MCF 10A (cell line): ENCODE data around the gene SLC2A6. TPM values are rescaled to one million over a fixed set of nuclear protein-coding genes. Genes with fewer than 3 reads are reported as not detected.

ENCODE experiments used
- BruUV-seq: library from RNA; stranded (reverse); fragments of 400-500 nt; replicated peaks from 2 replicates; lab custom pipeline; 2021; lab: Mats Ljungman, UMichigan
- CTCF ChIA-PET: fragments of 300-600 bp; sonication (Branson Sonifier 250); formaldehyde crosslinking; extraction: SDS; loops from one replicate; lab custom pipeline; 2021; ENCODE audit warnings: antibody characterized with exemption, inconsistent platforms; lab: Yijun Ruan, JAX
- POLR2A ChIA-PET: fragments of 300-600, 350-650 bp; sonication (Branson Sonifier 250); formaldehyde crosslinking; extraction: SDS; loops from one replicate; lab custom pipeline; 2020; ENCODE audit warnings: antibody characterized with exemption, inconsistent platforms; lab: Yijun Ruan, JAX
- DNase-seq: peaks from one replicate; pipeline ENCODE4 v3.0.0-alpha.2; 2018; ENCODE audit not compliant: unreplicated experiment
- H3K27ac Mint-ChIP-seq: one replicate; pipeline ENCODE4 v1.8.0; 2022; ENCODE audit warnings: mild to moderate bottlenecking, low read depth, mixed read lengths; ENCODE audit not compliant: unreplicated experiment
- H3K27me3 Mint-ChIP-seq: one replicate; pipeline ENCODE4 v1.8.0; 2022; ENCODE audit warnings: mixed read lengths; ENCODE audit not compliant: insufficient read depth, unreplicated experiment
- H3K36me3 Mint-ChIP-seq: one replicate; pipeline ENCODE4 v1.8.0; 2022; ENCODE audit warnings: mild to moderate bottlenecking, moderate library complexity, mixed read lengths; ENCODE audit not compliant: insufficient read depth, unreplicated experiment
- H3K4me1 Mint-ChIP-seq: one replicate; pipeline ENCODE4 v1.8.0; 2022; ENCODE audit warnings: mixed read lengths; ENCODE audit not compliant: insufficient read depth, unreplicated experiment
- H3K4me3 Mint-ChIP-seq: one replicate; pipeline ENCODE4 v1.8.0; 2022; ENCODE audit warnings: mild to moderate bottlenecking, moderate library complexity, mixed read lengths; ENCODE audit not compliant: unreplicated experiment
- H3K9me3 Mint-ChIP-seq: one replicate; pipeline ENCODE4 v1.8.0; 2022; ENCODE audit warnings: mixed read lengths; ENCODE audit not compliant: unreplicated experiment
- CTCF ChIP-seq: fragments of 200-600 bp; IDR thresholded peaks from one replicate; pipeline ENCODE4 v1.8.0; 2022; ENCODE audit warnings: antibody characterized with exemption, mild to moderate bottlenecking; ENCODE audit not compliant: unreplicated experiment
- intact Hi-C: fragments of 100-400 bp; cut with micrococcal nuclease; formaldehyde crosslinking; loops from 2 replicates; pipeline ENCODE4 v1.14.1; 2022
- total RNA-seq: library from RNA; stranded (reverse); gene quantifications from 2 replicates; pipeline ENCODE4 v1.2.3, GENCODE V29; 2022

The SLC2A6 gene
- total RNA-seq, 1 experiment from 2014 or later = 0.42 TPM

- POLR2A ChIA-PET = no interaction called here
These were observed 57.0 kb downstream of the SLC2A6 start, which contains the start of gene ADAMTS13 for GRCh38 chr9:133421615-133422542. Gene ADAMTS13, plus strand, starts transcription at chr9:133422367. Its CDS starts 77 bp downstream, at chr9:133422444.

More at GRCh38 chr9:133421615-133422542, 57.0 kb downstream of the SLC2A6 start, which contains the start of gene ADAMTS13:
- no TSS peak for BruUV-seq
- no peak for TF ChIP-seq CTCF
- Mint-ChIP-seq H3K9me3 (no peaks in the 10 kb centered on the region), H3K4me3 (no peak within 1 kb of the TSS), H3K27ac (peak within 1 kb of the TSS; percentile 31), H3K27me3 (peaks cover 27% of the 10 kb centered on the region), H3K4me1 (peaks cover 7% of the 10 kb centered on the region), H3K36me3 (no peaks in the 10 kb centered on the region)
- CTCF ChIA-PET = interaction anchor here (0.6 kb wide), 1 partner anchor 175 kb away, joined by 4 read pairs; no protein-coding TSS in a partner anchor
- no peak for DNase-seq
- intact Hi-C loops = no loop called here

Other genes with a start within 250 kb of the SLC2A6 start
- not detected in 2 replicates for gene ABO, start 203.9 kb downstream of the SLC2A6 start, total RNA-seq
- 30.2 and 40.5 TPM in 2 replicates for gene SURF6, start 142.9 kb downstream of the SLC2A6 start, total RNA-seq
- 29.3 and 32.6 TPM in 2 replicates for gene MED22, start 131.0 kb downstream of the SLC2A6 start, total RNA-seq
- gene RPL7A, start 130.9 kb downstream of the SLC2A6 start, total RNA-seq = 2,129 and 2,395 TPM in 2 replicates
- gene SURF1, start 122.6 kb downstream of the SLC2A6 start, total RNA-seq = 30.8 and 31.2 TPM in 2 replicates
- gene SURF2, start 122.5 kb downstream of the SLC2A6 start, total RNA-seq = 28.2 and 39.5 TPM in 2 replicates
- 198 and 226 TPM in 2 replicates for gene SURF4, start 103.0 kb downstream of the SLC2A6 start, total RNA-seq
- gene STKLD1, start 102.7 kb downstream of the SLC2A6 start, total RNA-seq = 1.3 TPM in 2 replicates
- gene REXO4, start 61.1 kb downstream of the SLC2A6 start, total RNA-seq = 26.0 and 38.1 TPM in 2 replicates
- 4.1 and 6.1 TPM in 2 replicates for gene ADAMTS13, start 56.7 kb downstream of the SLC2A6 start, total RNA-seq
- 1.5 and 3.4 TPM in 2 replicates for gene CACFD1, start 19.1 kb downstream of the SLC2A6 start, total RNA-seq
- gene MYMK, start 45.9 kb upstream of the SLC2A6 start, total RNA-seq = not detected in 2 replicates
- gene ADAMTSL2, start 55.6 kb upstream of the SLC2A6 start, total RNA-seq = not detected in 2 replicates
- not detected in 2 replicates for gene FAM163B, start 130.3 kb upstream of the SLC2A6 start, total RNA-seq
- not detected in 2 replicates for gene DBH, start 157.3 kb upstream of the SLC2A6 start, total RNA-seq